A673 (cell line): ENCODE results near the gene LRP1B. TPM values are rescaled to one million over a fixed set of nuclear protein-coding genes. Genes with fewer than 3 reads are reported as not detected.

Source experiments
- BruUV-seq: library from RNA; stranded (reverse); fragments of 400-500 nt; replicated peaks from 2 replicates; lab custom pipeline; 2021; lab: Mats Ljungman, UMichigan
- CTCF ChIA-PET: fragments of 300-600 bp; sonication (Branson Sonifier 250); formaldehyde crosslinking; loops from one replicate; lab custom pipeline; 2022; ENCODE audit warnings: antibody characterized with exemption; lab: Charles Lee
- POLR2A ChIA-PET: fragments of 300-600 bp; sonication (Branson Sonifier 250); formaldehyde crosslinking; loops from one replicate; lab custom pipeline; 2022; ENCODE audit warnings: antibody characterized with exemption; ENCODE audit not compliant: low non-redundant PET; lab: Charles Lee
- DNase-seq: peaks from one replicate; pipeline ENCODE4 v3.0.0-alpha.2; 2015; ENCODE audit warnings: low spot score
- H3K27ac ChIP-seq: fragments of 200-600 bp; sonication (generic); 2 replicates; pipeline ENCODE4 v1.5.1; 2016; ENCODE audit warnings: mixed run types, low read depth, mild to moderate bottlenecking, mixed read lengths, antibody characterized with exemption, low read length; ENCODE audit not compliant: poor library complexity, severe bottlenecking
- H3K27me3 ChIP-seq: fragments of 200-600 bp; sonication (generic); replicated peaks from 2 replicates; pipeline ENCODE4 v1.6.1; 2017; ENCODE audit warnings: mixed run types, low read depth, mild to moderate bottlenecking, mixed read lengths, antibody characterized with exemption, low read length; ENCODE audit not compliant: insufficient read depth, poor library complexity
- H3K36me3 ChIP-seq: fragments of 200-600 bp; sonication (generic); 2 replicates; pipeline ENCODE4 v1.6.1; 2016; ENCODE audit warnings: mixed run types, mild to moderate bottlenecking, mixed read lengths, antibody characterized with exemption, low read length; ENCODE audit not compliant: insufficient read depth, poor library complexity, severe bottlenecking
- H3K4me1 ChIP-seq: fragments of 200-600 bp; sonication (generic); 2 replicates; pipeline ENCODE4 v1.6.1; 2017; ENCODE audit warnings: mixed run types, mild to moderate bottlenecking, mixed read lengths, antibody characterized with exemption, low read length; ENCODE audit not compliant: insufficient read depth, poor library complexity, severe bottlenecking
- H3K4me3 ChIP-seq: fragments of 200-600 bp; sonication (generic); 2 replicates; pipeline ENCODE4 v1.5.1; 2016; ENCODE audit warnings: low read depth, mixed run types, mild to moderate bottlenecking, mixed read lengths, low read length; ENCODE audit not compliant: poor library complexity, severe bottlenecking
- H3K9me3 ChIP-seq: fragments of 200-600 bp; sonication (generic); 2 replicates; pipeline ENCODE4 v1.6.1; 2016; ENCODE audit warnings: mixed run types, low read depth, mild to moderate bottlenecking, mixed read lengths, antibody characterized with exemption, low read length; ENCODE audit not compliant: poor library complexity, severe bottlenecking
- CTCF ChIP-seq: fragments of 300-800, 200-600 bp; sonication (generic); conservative IDR thresholded peaks from 2 replicates; pipeline ENCODE4 v1.5.1; 2017; ENCODE audit warnings: low read depth, mild to moderate bottlenecking, antibody characterized with exemption, low read length, moderate library complexity, mixed read lengths
- EZH2 ChIP-seq: fragments of 200-600 bp; sonication (generic); IDR thresholded peaks from 2 replicates; pipeline ENCODE4 v1.6.1; 2017; ENCODE audit warnings: borderline replicate concordance, low read depth, mild to moderate bottlenecking, mixed read lengths, antibody characterized with exemption, low read length; ENCODE audit not compliant: poor library complexity, severe bottlenecking
- intact Hi-C: fragments of 100-400 bp; cut with micrococcal nuclease; formaldehyde crosslinking; loops from one replicate; pipeline ENCODE4 v1.10.0; 2022; ENCODE audit not compliant: unreplicated experiment
- total RNA-seq: library from RNA; stranded (reverse); gene quantifications from 2 replicates; pipeline ENCODE4 v1.2.3, GENCODE V29; 2021

LRP1B gene
- total RNA-seq, 1 experiment from 2014 or later: 9.9 TPM

GRCh38 chr2:140593132-140593531 lies 1537.7 kb downstream of the LRP1B start:
- H3K4me1 ChIP-seq: no peaks in the 10 kb centered on the region
- ChIA-PET CTCF (no interaction called here), POLR2A (no interaction called here)
- H3K27ac ChIP-seq: no peak overlapping the region
- BruUV-seq: no TSS peak
- H3K4me3 ChIP-seq: no peak overlapping the region
- TF ChIP-seq EZH2: no peak
- TF ChIP-seq CTCF: no peak
- no peaks in the 10 kb centered on the region for H3K9me3 ChIP-seq
- H3K27me3 ChIP-seq: no peaks in the 10 kb centered on the region
- no peak for DNase-seq
- intact Hi-C loops: no loop called here
- no peaks in the 10 kb centered on the region for H3K36me3 ChIP-seq

- Histone ChIP-seq H3K27me3 (no peaks in the 10 kb centered on the region), H3K4me1 (no peaks in the 10 kb centered on the region), H3K4me3 (no peak overlapping the region), H3K27ac (no peak overlapping the region), H3K9me3 (no peaks in the 10 kb centered on the region), H3K36me3 (no peaks in the 10 kb centered on the region)
- no TSS peak for BruUV-seq
- POLR2A ChIA-PET: no interaction called here
- no peak for TF ChIP-seq CTCF
- TF ChIP-seq EZH2: no peak
- CTCF ChIA-PET: no interaction called here
- intact Hi-C loops: no loop called here
- DNase-seq: no peak
These were observed 1541.1 kb downstream of the LRP1B start for GRCh38 chr2:140589696-140590095.

GRCh38 chr2:140589273-140589672 lies 1541.5 kb downstream of the LRP1B start:
- Histone ChIP-seq H3K27ac (no peak overlapping the region), H3K36me3 (no peaks in the 10 kb centered on the region), H3K4me3 (no peak overlapping the region), H3K4me1 (no peaks in the 10 kb centered on the region), H3K9me3 (no peaks in the 10 kb centered on the region), H3K27me3 (no peaks in the 10 kb centered on the region)
- ChIA-PET CTCF (no interaction called here), POLR2A (no interaction called here)
- intact Hi-C loops: no loop called here
- DNase-seq: no peak
- BruUV-seq: no TSS peak
- TF ChIP-seq CTCF (no peak), EZH2 (no peak)
